ENCODE results near the gene PAOX.

- TF ChIP-seq TARDBP (IDR thresholded peaks at IDR 0.05) (no peak), PRPF4 (IDR thresholded peaks at IDR 0.05; ENCODE audit: insufficient read depth, low read depth, low read length, poor library complexity, severe bottlenecking) (no peak), TAF1 (IDR thresholded peaks at IDR 0.05; ENCODE audit: control insufficient read depth, extremely low read depth, insufficient read depth, low read length, severe bottlenecking) (no peak), POLR2A (conservative IDR thresholded peaks at IDR 0.05) (no peak), MEF2A (IDR thresholded peaks at IDR 0.05; ENCODE audit: control insufficient read depth, low read depth, low read length) (no peak), IRF2 (CRISPR knock-in tag; IDR thresholded peaks at IDR 0.05) (no peak)
- TF ChIP-seq, protein P1, sequence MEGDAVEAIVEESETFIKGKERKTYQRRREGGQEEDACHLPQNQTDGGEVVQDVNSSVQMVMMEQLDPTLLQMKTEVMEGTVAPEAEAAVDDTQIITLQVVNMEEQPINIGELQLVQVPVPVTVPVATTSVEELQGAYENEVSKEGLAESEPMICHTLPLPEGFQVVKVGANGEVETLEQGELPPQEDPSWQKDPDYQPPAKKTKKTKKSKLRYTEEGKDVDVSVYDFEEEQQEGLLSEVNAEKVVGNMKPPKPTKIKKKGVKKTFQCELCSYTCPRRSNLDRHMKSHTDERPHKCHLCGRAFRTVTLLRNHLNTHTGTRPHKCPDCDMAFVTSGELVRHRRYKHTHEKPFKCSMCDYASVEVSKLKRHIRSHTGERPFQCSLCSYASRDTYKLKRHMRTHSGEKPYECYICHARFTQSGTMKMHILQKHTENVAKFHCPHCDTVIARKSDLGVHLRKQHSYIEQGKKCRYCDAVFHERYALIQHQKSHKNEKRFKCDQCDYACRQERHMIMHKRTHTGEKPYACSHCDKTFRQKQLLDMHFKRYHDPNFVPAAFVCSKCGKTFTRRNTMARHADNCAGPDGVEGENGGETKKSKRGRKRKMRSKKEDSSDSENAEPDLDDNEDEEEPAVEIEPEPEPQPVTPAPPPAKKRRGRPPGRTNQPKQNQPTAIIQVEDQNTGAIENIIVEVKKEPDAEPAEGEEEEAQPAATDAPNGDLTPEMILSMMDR (IDR thresholded peaks at IDR 0.05 in 2 of 3, conservative IDR thresholded peaks at IDR 0.05 in 1 of 3; ENCODE audit: insufficient read depth in 2 of 3, low read depth in 1 of 3, low read length in 3 of 3) = no peak
Observed at GRCh38 chr10:133393401-133394063, 14.5 kb downstream of the PAOX start.

All from K562 (cell line).